Measurements from ENCODE around the gene BTBD6.

The BTBD6 gene

GRCh38 chr14:105252552-105253328 lies 4.4 kb downstream of the BTBD6 start:
- DNase-seq (ENCODE audit: low spot score), result no peak
- H3K27ac ChIP-seq (ENCODE audit: poor library complexity, severe bottlenecking), result no peak overlapping the region

GRCh38 chr14:105253329-105253682 lies 5.0 kb downstream of the BTBD6 start:
- Histone ChIP-seq H3K27ac (ENCODE audit: poor library complexity, severe bottlenecking) (no peak overlapping the region), H3K4me1 (ENCODE audit: insufficient read depth, poor library complexity, severe bottlenecking) (no peaks in the 10 kb centered on the region), H3K4me3 (ENCODE audit: severe bottlenecking) (no peak overlapping the region), H3K9me3 (ENCODE audit: severe bottlenecking) (no peaks in the 10 kb centered on the region), H3K36me3 (ENCODE audit: low read depth) (peaks cover 32% of the 10 kb centered on the region), H3K27me3 (ENCODE audit: insufficient read depth, poor library complexity, severe bottlenecking) (no peaks in the 10 kb centered on the region)
- DNase-seq (ENCODE audit: low spot score), result no peak
- no peak for TF ChIP-seq CTCF (IDR thresholded peaks at IDR 0.05; ENCODE audit: poor library complexity, severe bottlenecking)
- ATAC-seq (ENCODE audit: low read depth), result no peak

More at GRCh38 chr14:105252552-105253328, 4.4 kb downstream of the BTBD6 start:
- Histone ChIP-seq H3K4me3 (ENCODE audit: severe bottlenecking) (no peak overlapping the region), H3K9me3 (ENCODE audit: severe bottlenecking) (no peaks in the 10 kb centered on the region), H3K36me3 (ENCODE audit: low read depth) (peaks cover 32% of the 10 kb centered on the region), H3K4me1 (ENCODE audit: insufficient read depth, poor library complexity, severe bottlenecking) (peaks cover 2% of the 10 kb centered on the region), H3K27me3 (ENCODE audit: insufficient read depth, poor library complexity, severe bottlenecking) (no peaks in the 10 kb centered on the region)
- TF ChIP-seq CTCF (IDR thresholded peaks at IDR 0.05; ENCODE audit: poor library complexity, severe bottlenecking), result no peak
- no peak for ATAC-seq (ENCODE audit: low read depth)

GRCh38 chr14:105255021-105255507 lies 6.7 kb downstream of the BTBD6 start:
- H3K27me3 ChIP-seq (ENCODE audit: insufficient read depth, poor library complexity, severe bottlenecking), result no peaks in the 10 kb centered on the region
- H3K27ac ChIP-seq (ENCODE audit: poor library complexity, severe bottlenecking), result no peak overlapping the region
- no peaks in the 10 kb centered on the region for H3K4me1 ChIP-seq (ENCODE audit: insufficient read depth, poor library complexity, severe bottlenecking)
- no peak for TF ChIP-seq CTCF (IDR thresholded peaks at IDR 0.05; ENCODE audit: poor library complexity, severe bottlenecking)
- peaks cover 24% of the 10 kb centered on the region for H3K36me3 ChIP-seq (ENCODE audit: low read depth)
- no peak overlapping the region for H3K4me3 ChIP-seq (ENCODE audit: severe bottlenecking)
- no peak for ATAC-seq (ENCODE audit: low read depth)
- no peaks in the 10 kb centered on the region for H3K9me3 ChIP-seq (ENCODE audit: severe bottlenecking)
- no peak for DNase-seq (ENCODE audit: low spot score)

GRCh38 chr14:105256292-105256960 lies 8.1 kb downstream of the BTBD6 start:
- Histone ChIP-seq H3K27me3 (ENCODE audit: insufficient read depth, poor library complexity, severe bottlenecking) (no peaks in the 10 kb centered on the region), H3K9me3 (ENCODE audit: severe bottlenecking) (no peaks in the 10 kb centered on the region), H3K27ac (ENCODE audit: poor library complexity, severe bottlenecking) (no peak overlapping the region), H3K4me1 (ENCODE audit: insufficient read depth, poor library complexity, severe bottlenecking) (no peaks in the 10 kb centered on the region), H3K4me3 (ENCODE audit: severe bottlenecking) (no peak overlapping the region), H3K36me3 (ENCODE audit: low read depth) (peaks cover 10% of the 10 kb centered on the region)
- no peak for ATAC-seq (ENCODE audit: low read depth)
- TF ChIP-seq CTCF (IDR thresholded peaks at IDR 0.05; ENCODE audit: poor library complexity, severe bottlenecking), result no peak
- no peak for DNase-seq (ENCODE audit: low spot score)

Measured in RWPE2 (cell line).